Liver (tissue), 9 donors: ENCODE data around the gene RFX7. TPM values are rescaled to one million over a fixed set of nuclear protein-coding genes. Genes with fewer than 3 reads are reported as not detected.

Experiments
- DNase-seq: peaks from one replicate; pipeline ENCODE4 v3.0.0-alpha.2; 2017; ENCODE audit warnings: low spot score
- H3K27ac ChIP-seq, 2 donors: one replicate each; pipeline ENCODE4 v1.7.0; 2013; ENCODE audit warnings: inconsistent platforms in 2 of 2, low read length in 2 of 2, control low read depth in 1 of 2, low read depth in 1 of 2, mild to moderate bottlenecking in 1 of 2
- H3K27me3 ChIP-seq, 4 donors: one replicate each; pipeline versions ENCODE4 v1.6.1 to v1.7.0; 2013; ENCODE audit warnings: low read length in 3 of 4, inconsistent platforms in 1 of 4, mild to moderate bottlenecking in 1 of 4, moderate library complexity in 1 of 4; ENCODE audit not compliant: control insufficient read depth in 4 of 4, insufficient read depth in 4 of 4
- H3K36me3 ChIP-seq, 4 donors: one replicate each; pipeline versions ENCODE4 v1.6.1 to v1.7.0; 2013; ENCODE audit warnings: low read length in 3 of 4, mild to moderate bottlenecking in 3 of 4, low read depth in 1 of 4, moderate library complexity in 1 of 4; ENCODE audit not compliant: control insufficient read depth in 4 of 4, insufficient read depth in 3 of 4
- H3K4me1 ChIP-seq, 4 donors: one replicate each; pipeline versions ENCODE4 v1.6.1 to v1.7.0; 2013; ENCODE audit warnings: low read length in 3 of 4, mild to moderate bottlenecking in 3 of 4, moderate library complexity in 1 of 4; ENCODE audit not compliant: control insufficient read depth in 4 of 4, insufficient read depth in 4 of 4
- H3K4me3 ChIP-seq, 3 donors: one replicate each; pipeline versions ENCODE4 v1.6.1 to v1.7.0; 2013; ENCODE audit warnings: low read length in 3 of 3, control low read depth in 1 of 3, low read depth in 1 of 3, mild to moderate bottlenecking in 1 of 3
- H3K9ac ChIP-seq, 2 donors: one replicate each; pipeline ENCODE4 v1.7.0; 2013; ENCODE audit warnings: low read length in 2 of 2, mild to moderate bottlenecking in 2 of 2, moderate library complexity in 2 of 2, control low read depth in 1 of 2, low read depth in 1 of 2
- H3K9me3 ChIP-seq, 4 donors: one replicate each; pipeline versions ENCODE4 v1.6.1 to v1.7.0; 2013; ENCODE audit warnings: low read length in 3 of 4; ENCODE audit not compliant: control insufficient read depth in 4 of 4
- ATF3 ChIP-seq: IDR thresholded peaks from 2 replicates; pipeline ENCODE4 v1.6.1; 2016; ENCODE audit warnings: antibody characterized with exemption
- CTCF ChIP-seq: fragments of 150-350 bp; IDR thresholded peaks from 2 replicates; pipeline ENCODE4 v1.5.1; 2017; ENCODE audit warnings: improper control_type of control experiment, low read depth, low read length; ENCODE audit not compliant: missing input control
- EGR1 ChIP-seq, 2 donors: IDR thresholded peaks; 2 replicates each; pipeline ENCODE4 v1.6.1; 2016 to 2018; ENCODE audit warnings: antibody characterized with exemption in 2 of 2, low read depth in 2 of 2
- FOXA1 ChIP-seq: IDR thresholded peaks from 2 replicates; pipeline ENCODE4 v1.6.1; 2016; ENCODE audit warnings: antibody characterized with exemption
- FOXA2 ChIP-seq: IDR thresholded peaks from 2 replicates; pipeline ENCODE4 v1.6.1; 2016; ENCODE audit warnings: antibody characterized with exemption
- GABPA ChIP-seq, 2 donors: IDR thresholded peaks in 1 of 2; conservative IDR thresholded peaks in 1 of 2; 2 replicates each; pipeline ENCODE4 v1.6.1; 2016; ENCODE audit warnings: antibody characterized with exemption in 2 of 2, mild to moderate bottlenecking in 1 of 2, moderate library complexity in 1 of 2
- HNF4A ChIP-seq, 2 donors: conservative IDR thresholded peaks; 2 replicates each; pipeline ENCODE4 v1.6.1; 2016; ENCODE audit warnings: antibody characterized with exemption in 2 of 2, mild to moderate bottlenecking in 2 of 2
- HNF4G ChIP-seq: IDR thresholded peaks from 2 replicates; pipeline ENCODE4 v1.6.1; 2016; ENCODE audit warnings: antibody characterized with exemption
- JUND ChIP-seq, 2 donors: IDR thresholded peaks; 2 replicates each; pipeline ENCODE4 v1.6.1; 2016; ENCODE audit warnings: antibody characterized with exemption in 2 of 2
- MAX ChIP-seq: IDR thresholded peaks from 2 replicates; pipeline ENCODE4 v1.6.1; 2016; ENCODE audit warnings: antibody characterized with exemption
- NR2F2 ChIP-seq: IDR thresholded peaks from 2 replicates; pipeline ENCODE4 v1.6.1; 2016; ENCODE audit warnings: antibody characterized with exemption
- RAD21 ChIP-seq, 2 donors: IDR thresholded peaks; 2 replicates each; pipeline ENCODE4 v1.6.1; 2016; ENCODE audit warnings: antibody characterized with exemption in 2 of 2, mild to moderate bottlenecking in 2 of 2
- REST ChIP-seq: IDR thresholded peaks from 2 replicates; pipeline ENCODE4 v1.6.1; 2016; ENCODE audit warnings: antibody characterized with exemption, mild to moderate bottlenecking
- RXRA ChIP-seq, 2 donors: IDR thresholded peaks; 2 replicates each; pipeline ENCODE4 v1.6.1; 2017 to 2018; ENCODE audit warnings: antibody characterized with exemption in 2 of 2, mild to moderate bottlenecking in 1 of 2
- SP1 ChIP-seq: IDR thresholded peaks from 2 replicates; pipeline ENCODE4 v1.6.1; 2018; ENCODE audit warnings: antibody characterized with exemption, mild to moderate bottlenecking
- TAF1 ChIP-seq: conservative IDR thresholded peaks from 2 replicates; pipeline ENCODE4 v1.6.1; 2016; ENCODE audit warnings: antibody characterized with exemption, mild to moderate bottlenecking
- YY1 ChIP-seq: IDR thresholded peaks from 2 replicates; pipeline ENCODE4 v1.6.1; 2016; ENCODE audit warnings: antibody characterized with exemption, mild to moderate bottlenecking
- ZBTB33 ChIP-seq: IDR thresholded peaks from 2 replicates; pipeline ENCODE4 v1.6.1; 2016; ENCODE audit warnings: antibody characterized with exemption
- WGBS: extraction: QIAGEN DNeasy Blood & Tissue Kit; methylation state at CpG from one replicate; pipeline ENCODE4 v1.1.7; 2013; 5-methylcytosine and 5-hydroxymethylcytosine counted together
- polyA plus RNA-seq, 2 donors: library from polyadenylated mRNA; stranded (reverse) in 1 of 2; unstranded in 1 of 2; fragments of 200-250 nt in 1 of 2; fragments of >200 nt in 1 of 2; fragmentation: Nextera tagmentation in 1 of 2; extraction: Ambion mirVana in 1 of 2; gene quantifications; one replicate each; pipeline versions ENCODE4 v1.2.1 to v1.2.3, GENCODE V29; 2013 to 2015
- total RNA-seq, 2 donors: library from RNA; depleted of rRNA; stranded (reverse); fragments of >200 nt; gene quantifications; one replicate each; pipeline ENCODE4 v1.2.3, GENCODE V29; 2014
- donor health status: healthy.
- donor health status: healthy.
- donor health status: healthy.
- donor health status: healthy.
- donor health status: healthy.

RFX7 gene
- total and polyA plus RNA-seq, 4 donors, result 1.3 to 4.2 (median 1.9) TPM

- Histone ChIP-seq H3K9ac (no peak overlapping the region), H3K27ac (no peak overlapping the region), H3K27me3 (no peaks in the 10 kb centered on the region), H3K4me3 (no peak overlapping the region), H3K36me3 (peaks cover 1 to 6% (median 5%) of the 10 kb centered on the region in 4 donors), H3K9me3 (peaks cover 5 to 17% (median 8%) of the 10 kb centered on the region in 4 donors), H3K4me1 (no peaks in the 10 kb centered on the region)
- no peak for DNase-seq
- TF ChIP-seq RAD21 (IDR thresholded peaks at IDR 0.05) (no peak), REST (no peak), ATF3 (no peak), YY1 (no peak), FOXA2 (no peak), MAX (no peak), RXRA (IDR thresholded peaks at IDR 0.05) (no peak), FOXA1 (no peak), SP1 (no peak), EGR1 (IDR thresholded peaks at IDR 0.05; ENCODE audit: low read depth in 2 of 2) (no peak), NR2F2 (no peak), HNF4G (no peak), GABPA (IDR thresholded peaks at IDR 0.05 in 1 of 2, conservative IDR thresholded peaks at IDR 0.05 in 1 of 2) (no peak), HNF4A (conservative IDR thresholded peaks at IDR 0.05) (no peak), ZBTB33 (no peak), JUND (IDR thresholded peaks at IDR 0.05) (no peak), CTCF (no peak), TAF1 (no peak)
- WGBS, result 97% methylated on average over 2 of the region's 2 CpGs
Observed at GRCh38 chr15:56227780-56228179, 15.9 kb downstream of the RFX7 start.
